Measurements from ENCODE around the gene ESRRG.

DNA sequence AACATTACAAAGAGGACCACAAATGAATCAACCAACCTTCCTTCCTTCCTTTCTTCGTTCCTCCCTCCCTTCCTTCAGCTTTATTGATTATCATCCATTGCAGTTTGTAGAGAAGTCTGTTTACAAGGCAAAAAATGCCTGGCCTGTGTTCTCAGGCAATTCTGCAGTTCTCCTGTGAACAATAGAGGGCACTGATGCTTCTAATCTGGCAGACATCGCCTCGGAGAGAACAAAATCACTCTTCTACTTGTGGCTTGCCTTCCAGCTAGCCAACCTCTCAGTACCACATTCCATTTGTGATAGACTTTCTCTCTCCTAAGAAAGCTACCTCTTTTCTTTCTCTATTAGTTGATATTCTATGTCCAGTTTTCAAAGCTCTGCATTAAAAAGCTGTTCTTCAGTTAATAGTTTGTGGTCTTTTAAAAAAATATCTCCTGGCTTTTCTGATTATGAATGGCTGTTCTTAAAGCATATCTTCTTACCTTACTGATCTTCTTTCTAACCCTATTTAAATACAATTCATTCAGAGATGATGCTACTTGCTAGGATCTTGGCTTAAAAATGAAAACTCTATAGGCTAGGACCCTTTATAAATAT lies 26.9 kb upstream of the ESRRG start:
- TF ChIP-seq, protein P1, sequence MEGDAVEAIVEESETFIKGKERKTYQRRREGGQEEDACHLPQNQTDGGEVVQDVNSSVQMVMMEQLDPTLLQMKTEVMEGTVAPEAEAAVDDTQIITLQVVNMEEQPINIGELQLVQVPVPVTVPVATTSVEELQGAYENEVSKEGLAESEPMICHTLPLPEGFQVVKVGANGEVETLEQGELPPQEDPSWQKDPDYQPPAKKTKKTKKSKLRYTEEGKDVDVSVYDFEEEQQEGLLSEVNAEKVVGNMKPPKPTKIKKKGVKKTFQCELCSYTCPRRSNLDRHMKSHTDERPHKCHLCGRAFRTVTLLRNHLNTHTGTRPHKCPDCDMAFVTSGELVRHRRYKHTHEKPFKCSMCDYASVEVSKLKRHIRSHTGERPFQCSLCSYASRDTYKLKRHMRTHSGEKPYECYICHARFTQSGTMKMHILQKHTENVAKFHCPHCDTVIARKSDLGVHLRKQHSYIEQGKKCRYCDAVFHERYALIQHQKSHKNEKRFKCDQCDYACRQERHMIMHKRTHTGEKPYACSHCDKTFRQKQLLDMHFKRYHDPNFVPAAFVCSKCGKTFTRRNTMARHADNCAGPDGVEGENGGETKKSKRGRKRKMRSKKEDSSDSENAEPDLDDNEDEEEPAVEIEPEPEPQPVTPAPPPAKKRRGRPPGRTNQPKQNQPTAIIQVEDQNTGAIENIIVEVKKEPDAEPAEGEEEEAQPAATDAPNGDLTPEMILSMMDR (IDR thresholded peaks at IDR 0.05; ENCODE audit: low read length) = peak; percentile 55
- no peak for TF ChIP-seq EZH2 (IDR thresholded peaks at IDR 0.05; ENCODE audit: borderline replicate concordance, low read length)

All from OCI-LY1 (cell line).